ENCODE results near the gene RBP5. TPM values are rescaled to one million over a fixed set of nuclear protein-coding genes. Genes with fewer than 3 reads are reported as not detected.

The RBP5 gene, protein sequence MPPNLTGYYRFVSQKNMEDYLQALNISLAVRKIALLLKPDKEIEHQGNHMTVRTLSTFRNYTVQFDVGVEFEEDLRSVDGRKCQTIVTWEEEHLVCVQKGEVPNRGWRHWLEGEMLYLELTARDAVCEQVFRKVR
- total RNA-seq = 0.65 and 1.0 TPM in 2 replicates
- long read RNA-seq = 0 reads

DNA sequence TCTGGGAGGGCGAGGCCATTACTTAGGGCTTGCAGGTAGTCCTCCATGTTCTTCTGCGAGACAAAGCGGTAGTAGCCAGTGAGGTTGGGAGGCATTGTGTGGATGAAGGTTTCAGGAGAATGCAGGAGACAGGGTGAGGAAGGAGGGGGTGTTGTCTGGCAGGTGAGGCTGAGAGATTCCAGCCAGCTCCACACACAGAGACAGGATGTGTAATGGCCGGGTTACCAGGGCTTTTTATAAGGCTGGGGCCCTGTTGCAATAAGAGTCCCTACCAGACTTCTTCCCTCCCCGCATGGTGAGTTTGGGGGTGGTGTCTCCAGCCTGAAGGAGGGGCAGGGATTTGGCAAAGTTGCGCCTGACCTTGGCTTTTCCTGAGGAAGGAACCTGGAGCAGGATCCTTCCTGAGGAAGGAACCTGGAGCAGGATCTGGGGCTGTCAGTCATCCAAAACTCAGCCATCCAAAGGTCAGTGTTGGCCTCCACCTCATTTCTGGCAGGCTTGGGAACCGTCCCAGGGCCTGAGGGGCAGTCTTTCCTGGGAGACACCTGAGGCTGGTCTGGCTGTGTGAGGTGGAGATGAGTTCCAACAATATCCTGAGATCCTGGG, at the start of gene RBP5:
Gene RBP5 (minus strand): TSS at position 209 of the 606 bp plus-strand sequence. CDS start 114 bp downstream, at position 95.
- no peak for DNase-seq (ENCODE audit: low read depth, low spot score)
- no peaks in the 10 kb centered on the region for H3K36me3 Mint-ChIP-seq (ENCODE audit: low read depth)
- H3K27ac Mint-ChIP-seq (ENCODE audit: unreplicated experiment) = no peak within 1 kb of the TSS
- peaks cover 32% of the 10 kb centered on the region for H3K4me1 Mint-ChIP-seq
- TF ChIP-seq, protein P1, sequence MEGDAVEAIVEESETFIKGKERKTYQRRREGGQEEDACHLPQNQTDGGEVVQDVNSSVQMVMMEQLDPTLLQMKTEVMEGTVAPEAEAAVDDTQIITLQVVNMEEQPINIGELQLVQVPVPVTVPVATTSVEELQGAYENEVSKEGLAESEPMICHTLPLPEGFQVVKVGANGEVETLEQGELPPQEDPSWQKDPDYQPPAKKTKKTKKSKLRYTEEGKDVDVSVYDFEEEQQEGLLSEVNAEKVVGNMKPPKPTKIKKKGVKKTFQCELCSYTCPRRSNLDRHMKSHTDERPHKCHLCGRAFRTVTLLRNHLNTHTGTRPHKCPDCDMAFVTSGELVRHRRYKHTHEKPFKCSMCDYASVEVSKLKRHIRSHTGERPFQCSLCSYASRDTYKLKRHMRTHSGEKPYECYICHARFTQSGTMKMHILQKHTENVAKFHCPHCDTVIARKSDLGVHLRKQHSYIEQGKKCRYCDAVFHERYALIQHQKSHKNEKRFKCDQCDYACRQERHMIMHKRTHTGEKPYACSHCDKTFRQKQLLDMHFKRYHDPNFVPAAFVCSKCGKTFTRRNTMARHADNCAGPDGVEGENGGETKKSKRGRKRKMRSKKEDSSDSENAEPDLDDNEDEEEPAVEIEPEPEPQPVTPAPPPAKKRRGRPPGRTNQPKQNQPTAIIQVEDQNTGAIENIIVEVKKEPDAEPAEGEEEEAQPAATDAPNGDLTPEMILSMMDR (conservative IDR thresholded peaks at IDR 0.05) = no peak
- H3K9me3 Mint-ChIP-seq = no peaks in the 10 kb centered on the region
- peak within 1 kb of the TSS; percentile 92 for H3K4me3 Mint-ChIP-seq
- H3K27me3 Mint-ChIP-seq (ENCODE audit: low read depth) = peaks cover 24% of the 10 kb centered on the region

DNA sequence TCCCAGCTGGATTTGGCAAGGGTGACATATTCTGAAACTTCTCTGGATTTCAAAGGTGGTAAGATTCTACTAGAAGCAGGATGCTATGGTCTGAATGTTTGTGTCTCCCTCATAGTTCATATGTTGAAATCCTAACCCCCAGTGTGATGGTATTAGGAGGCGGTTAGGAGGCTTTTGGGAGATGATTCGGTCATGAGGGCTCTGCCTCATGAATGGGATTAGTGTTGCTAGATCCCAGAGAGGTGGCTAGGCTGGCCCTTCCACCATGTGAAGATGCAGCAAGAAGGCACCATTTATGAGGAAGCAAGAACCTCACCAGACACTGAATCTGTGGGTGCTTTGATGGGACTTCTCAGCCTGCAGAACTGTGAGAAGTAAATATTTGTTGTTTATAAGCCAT, 49.8 kb upstream of the RBP5 start:
- H3K27me3 Mint-ChIP-seq (ENCODE audit: low read depth) = peaks cover 26% of the 10 kb centered on the region
- peaks cover 3% of the 10 kb centered on the region for H3K36me3 Mint-ChIP-seq (ENCODE audit: low read depth)
- no peak for DNase-seq (ENCODE audit: low read depth, low spot score)
- peaks cover 15% of the 10 kb centered on the region for H3K9me3 Mint-ChIP-seq
- no peak overlapping the region for H3K4me3 Mint-ChIP-seq
- H3K27ac Mint-ChIP-seq (ENCODE audit: unreplicated experiment) = no peak overlapping the region
- TF ChIP-seq, protein P1 (conservative IDR thresholded peaks at IDR 0.05) = no peak
- no peaks in the 10 kb centered on the region for H3K4me1 Mint-ChIP-seq

DNA sequence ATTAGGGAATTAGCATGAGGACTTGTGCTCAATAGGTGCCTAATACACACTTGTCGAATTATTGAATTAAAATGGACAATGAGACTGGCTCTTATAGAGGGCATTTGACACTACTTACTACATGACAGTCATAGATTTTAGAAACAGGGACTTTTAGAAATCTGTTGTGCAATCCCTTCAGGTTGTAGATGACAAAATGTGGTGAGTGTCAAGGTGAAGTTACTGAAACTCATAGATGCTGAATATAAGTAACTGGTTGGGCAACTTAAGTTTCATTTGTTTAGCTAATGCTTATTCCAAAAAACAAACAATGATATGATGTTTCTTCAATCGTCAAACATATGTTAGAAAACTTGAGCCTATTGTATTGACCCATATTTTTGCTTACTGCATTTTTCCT, 47.9 kb upstream of the RBP5 start:
- Mint-ChIP-seq H3K4me1 (no peaks in the 10 kb centered on the region), H3K27ac (ENCODE audit: unreplicated experiment) (no peak overlapping the region), H3K9me3 (peaks cover 17% of the 10 kb centered on the region), H3K27me3 (ENCODE audit: low read depth) (peaks cover 23% of the 10 kb centered on the region), H3K36me3 (ENCODE audit: low read depth) (peaks cover 3% of the 10 kb centered on the region), H3K4me3 (no peak overlapping the region)
- TF ChIP-seq, protein P1 (conservative IDR thresholded peaks at IDR 0.05) = no peak
- no peak for DNase-seq (ENCODE audit: low read depth, low spot score)

DNA sequence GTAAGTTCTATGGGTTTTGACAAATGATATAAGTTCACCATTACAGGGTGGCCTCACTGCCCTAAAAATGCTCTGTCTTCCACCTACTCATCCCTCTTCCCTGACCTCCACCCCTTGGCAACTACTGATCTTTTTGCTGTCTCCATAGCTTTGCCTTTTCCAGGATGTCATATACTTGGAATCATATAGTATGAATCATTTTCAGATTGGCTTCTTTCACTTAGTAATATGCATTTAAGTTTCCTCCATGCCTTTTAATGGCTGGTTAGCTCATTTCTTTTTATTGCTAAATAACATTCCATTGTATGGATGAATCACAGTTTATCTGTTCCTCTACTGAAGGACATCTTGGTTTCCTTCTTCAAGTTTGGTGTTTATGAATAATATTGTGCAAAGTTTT, 46.8 kb upstream of the RBP5 start:
- no peak for DNase-seq (ENCODE audit: low read depth, low spot score)
- Mint-ChIP-seq H3K36me3 (ENCODE audit: low read depth) (peaks cover 3% of the 10 kb centered on the region), H3K27ac (ENCODE audit: unreplicated experiment) (no peak overlapping the region), H3K4me3 (no peak overlapping the region), H3K4me1 (no peaks in the 10 kb centered on the region), H3K27me3 (ENCODE audit: low read depth) (peaks cover 23% of the 10 kb centered on the region), H3K9me3 (peaks cover 15% of the 10 kb centered on the region)
- TF ChIP-seq, protein P1 (conservative IDR thresholded peaks at IDR 0.05) = no peak

DNA sequence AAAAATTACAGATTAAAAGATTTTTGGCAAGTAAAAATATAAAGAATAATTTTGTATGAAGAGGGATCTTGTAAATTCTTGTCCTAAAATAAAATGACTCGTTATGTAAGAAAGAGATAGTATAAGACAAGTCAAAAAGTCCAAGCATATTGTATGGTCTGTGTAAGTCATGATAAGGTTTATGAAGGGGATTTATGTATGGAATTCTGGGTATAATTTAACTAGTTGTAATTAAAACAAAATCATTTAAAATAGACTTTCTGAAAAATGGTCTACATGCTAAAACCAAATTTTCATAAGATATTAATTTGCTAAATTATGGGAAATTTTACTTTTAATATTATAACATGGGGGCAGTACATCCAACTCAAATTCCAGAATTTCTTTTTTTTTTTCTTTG, 43.2 kb upstream of the RBP5 start:
- H3K4me1 Mint-ChIP-seq = no peaks in the 10 kb centered on the region
- peaks cover 26% of the 10 kb centered on the region for H3K9me3 Mint-ChIP-seq
- no peak overlapping the region for H3K27ac Mint-ChIP-seq (ENCODE audit: unreplicated experiment)
- H3K27me3 Mint-ChIP-seq (ENCODE audit: low read depth) = peaks cover 8% of the 10 kb centered on the region
- TF ChIP-seq, protein P1 (conservative IDR thresholded peaks at IDR 0.05) = no peak
- H3K36me3 Mint-ChIP-seq (ENCODE audit: low read depth) = peaks cover 10% of the 10 kb centered on the region
- H3K4me3 Mint-ChIP-seq = no peak overlapping the region
- no peak for DNase-seq (ENCODE audit: low read depth, low spot score)
